ENCODE measurements around the gene RCE1.

The RCE1 gene

DNA sequence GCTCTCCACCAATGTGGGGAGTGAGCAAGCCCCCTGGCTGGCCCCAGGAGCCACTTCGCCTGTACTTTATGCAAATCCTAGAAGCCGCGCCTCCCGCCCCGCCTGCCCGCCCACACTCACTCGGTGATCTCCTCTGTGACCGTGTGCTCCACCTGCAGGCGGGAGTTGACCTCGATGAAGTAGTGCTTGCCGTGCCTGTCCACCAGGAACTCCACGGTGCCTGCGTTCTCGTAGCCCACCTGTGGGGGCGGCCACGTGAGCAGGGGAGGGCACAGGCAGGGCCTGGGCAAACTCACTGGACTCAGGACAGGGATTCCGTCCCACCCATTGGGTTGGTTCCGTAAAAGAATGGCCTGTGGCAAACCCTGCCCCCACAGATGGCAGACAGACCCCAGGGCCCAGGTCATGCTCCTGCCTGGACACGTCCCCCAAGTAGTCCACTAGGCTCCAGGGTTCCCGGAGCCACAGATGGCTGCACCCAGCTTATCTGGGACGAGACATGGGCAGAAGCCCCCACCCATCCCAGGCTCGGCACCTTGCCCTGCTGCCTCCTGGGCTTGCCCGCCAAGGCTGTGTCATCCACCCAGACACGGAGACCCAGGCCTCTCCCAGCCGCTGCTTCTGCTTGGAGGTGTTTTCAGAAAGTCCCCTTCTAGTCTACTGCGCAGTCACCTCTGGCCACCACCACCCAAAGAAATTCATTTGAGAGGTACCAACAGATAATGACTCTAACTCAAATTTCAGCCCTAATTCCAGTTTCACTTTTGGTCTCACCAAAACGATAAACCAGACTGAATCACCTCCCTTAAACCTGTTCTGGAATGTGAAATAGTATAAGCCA is 25.7 kb downstream of the RCE1 start:
- no peak for DNase-seq (ENCODE audit: low read depth)

DNA sequence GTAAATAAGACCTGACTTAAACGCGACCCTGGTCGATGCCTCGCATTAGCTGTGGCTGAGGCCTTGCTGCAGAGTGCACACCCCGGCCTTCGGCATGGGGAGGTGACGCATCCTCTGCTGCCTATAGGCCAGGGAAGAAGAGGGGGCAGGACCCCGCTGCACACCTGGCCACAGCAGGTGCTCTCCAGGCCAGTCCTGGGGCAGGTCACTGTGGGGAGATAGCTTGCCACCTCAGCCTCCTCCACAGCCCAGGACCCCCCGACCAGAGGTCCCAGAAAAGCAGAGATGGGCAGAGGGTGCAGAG is 26.3 kb downstream of the RCE1 start:
- no peak for DNase-seq (ENCODE audit: low read depth)

DNA sequence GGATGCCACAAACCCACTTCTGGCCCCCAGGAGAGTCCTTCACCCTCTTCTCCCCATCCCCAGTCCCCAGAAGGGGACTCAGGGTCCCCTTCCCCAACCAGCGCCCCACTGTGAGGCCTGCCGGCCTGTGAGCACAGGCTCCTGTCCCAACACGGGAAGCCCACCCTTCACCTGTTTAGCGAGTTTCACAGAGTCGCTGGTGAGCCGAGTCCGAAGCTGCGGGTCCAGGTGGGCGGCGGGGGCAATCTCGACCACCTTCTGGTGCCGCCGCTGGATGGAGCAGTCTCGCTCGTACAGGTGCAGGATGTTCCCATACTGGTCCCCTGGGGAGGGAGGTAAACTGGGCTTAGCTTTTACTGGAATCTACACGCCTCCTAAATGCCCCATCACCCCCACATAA is 26.9 kb downstream of the RCE1 start:
- no peak for DNase-seq (ENCODE audit: low read depth)

DNA sequence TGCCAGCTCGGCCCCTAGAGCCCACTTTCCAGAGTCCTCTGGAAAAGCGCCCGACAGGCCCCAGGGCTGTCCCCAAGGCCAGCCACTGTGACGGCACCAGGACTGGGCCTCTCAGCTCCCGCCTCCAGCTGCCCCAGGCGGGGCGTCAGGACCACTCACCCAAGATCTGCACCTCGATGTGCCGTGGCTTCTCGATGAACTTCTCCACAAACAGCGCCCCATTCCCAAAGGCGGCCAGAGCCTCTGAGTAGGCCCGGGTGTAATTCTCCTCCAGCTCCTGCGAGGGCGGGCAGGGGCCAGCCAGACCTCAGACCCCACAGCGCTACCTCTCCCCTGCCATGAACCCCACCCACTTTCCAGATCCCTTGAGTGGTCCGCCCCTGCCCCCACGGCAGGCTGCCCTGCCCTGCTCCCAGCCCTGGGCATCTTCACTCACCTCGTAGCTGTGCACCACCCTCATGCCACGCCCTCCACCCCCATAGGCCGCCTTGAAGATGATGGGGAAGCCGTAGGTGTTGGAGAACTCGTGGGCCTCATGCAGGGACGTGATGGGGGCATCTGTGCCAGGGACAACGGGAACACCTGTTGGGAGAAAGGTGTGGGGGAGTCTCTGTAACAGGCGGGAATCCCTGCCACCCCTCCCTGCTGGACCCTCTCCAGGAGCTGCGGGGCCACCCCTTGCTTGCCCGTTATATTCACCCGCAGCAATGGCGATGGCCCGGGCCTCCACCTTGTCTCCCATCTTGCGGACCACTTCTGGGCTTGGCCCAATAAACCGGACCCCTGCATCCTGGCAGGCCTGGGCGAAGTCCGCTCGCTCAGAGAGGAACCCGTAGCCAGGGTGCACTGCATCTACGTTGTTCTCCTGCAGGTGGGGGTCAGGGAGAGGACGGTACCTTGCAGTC is 27.6 kb downstream of the RCE1 start:
- DNase-seq (ENCODE audit: low read depth): no peak

DNA sequence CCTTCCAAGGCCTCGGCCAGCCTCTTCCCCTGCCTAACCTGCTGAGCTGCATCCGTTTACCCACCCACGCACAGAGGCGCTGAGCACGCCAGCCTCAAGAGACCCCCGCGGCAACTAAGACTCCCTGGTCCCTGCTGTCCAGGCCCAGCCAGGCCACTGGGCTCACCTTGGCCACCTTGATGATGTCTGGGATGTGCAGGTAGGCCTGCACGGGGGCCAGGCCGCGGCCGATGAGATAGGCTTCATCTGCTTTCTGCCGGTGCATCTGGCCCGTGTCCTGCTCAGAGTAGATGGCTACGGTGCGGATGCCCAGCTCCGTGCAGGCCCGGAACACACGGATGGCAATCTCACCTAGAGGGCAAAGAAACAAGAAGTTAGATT is 28.3 kb downstream of the RCE1 start:
- DNase-seq (ENCODE audit: low read depth): no peak

DNA sequence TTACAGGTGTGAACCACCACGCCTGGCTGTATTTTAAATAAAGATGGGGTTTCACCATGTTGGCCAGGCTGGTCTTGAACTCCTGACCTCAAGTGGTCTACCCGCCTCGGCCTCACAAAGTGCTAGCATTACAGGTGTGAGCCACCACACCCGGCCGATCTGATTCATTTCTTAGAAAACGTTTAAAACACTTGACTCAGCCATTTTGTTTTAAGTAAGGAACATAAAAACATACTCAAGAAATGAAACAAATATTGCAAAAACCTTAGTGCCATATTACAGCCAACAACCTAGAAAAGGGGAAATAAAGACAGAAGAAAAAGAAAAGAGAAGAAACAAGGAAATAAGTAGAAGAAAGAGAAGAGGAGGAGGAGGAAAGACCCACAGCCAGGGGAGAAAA is 31.0 kb downstream of the RCE1 start:
- DNase-seq (ENCODE audit: low read depth): no peak

DNA sequence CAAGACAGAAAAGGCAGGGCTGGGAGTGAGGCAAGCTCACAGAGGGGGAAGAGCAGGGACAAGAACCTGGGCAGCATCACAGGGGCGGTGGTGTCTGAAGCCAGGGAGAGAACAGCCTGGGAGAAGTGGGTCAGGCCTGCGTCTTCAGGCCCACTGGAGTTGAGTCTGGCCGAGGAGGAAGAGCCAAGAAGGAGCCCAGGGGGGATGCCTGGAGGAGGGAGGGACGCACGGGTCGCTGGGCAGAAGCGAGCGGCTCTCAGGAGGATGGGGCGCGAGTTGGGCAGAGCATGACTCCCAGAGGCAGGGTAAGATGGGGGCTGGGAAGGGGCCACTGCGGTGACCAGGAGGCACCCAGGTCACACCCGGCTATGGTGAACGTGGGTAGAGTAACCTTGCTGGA is 32.1 kb downstream of the RCE1 start:
- no peak for DNase-seq (ENCODE audit: low read depth)

DNA sequence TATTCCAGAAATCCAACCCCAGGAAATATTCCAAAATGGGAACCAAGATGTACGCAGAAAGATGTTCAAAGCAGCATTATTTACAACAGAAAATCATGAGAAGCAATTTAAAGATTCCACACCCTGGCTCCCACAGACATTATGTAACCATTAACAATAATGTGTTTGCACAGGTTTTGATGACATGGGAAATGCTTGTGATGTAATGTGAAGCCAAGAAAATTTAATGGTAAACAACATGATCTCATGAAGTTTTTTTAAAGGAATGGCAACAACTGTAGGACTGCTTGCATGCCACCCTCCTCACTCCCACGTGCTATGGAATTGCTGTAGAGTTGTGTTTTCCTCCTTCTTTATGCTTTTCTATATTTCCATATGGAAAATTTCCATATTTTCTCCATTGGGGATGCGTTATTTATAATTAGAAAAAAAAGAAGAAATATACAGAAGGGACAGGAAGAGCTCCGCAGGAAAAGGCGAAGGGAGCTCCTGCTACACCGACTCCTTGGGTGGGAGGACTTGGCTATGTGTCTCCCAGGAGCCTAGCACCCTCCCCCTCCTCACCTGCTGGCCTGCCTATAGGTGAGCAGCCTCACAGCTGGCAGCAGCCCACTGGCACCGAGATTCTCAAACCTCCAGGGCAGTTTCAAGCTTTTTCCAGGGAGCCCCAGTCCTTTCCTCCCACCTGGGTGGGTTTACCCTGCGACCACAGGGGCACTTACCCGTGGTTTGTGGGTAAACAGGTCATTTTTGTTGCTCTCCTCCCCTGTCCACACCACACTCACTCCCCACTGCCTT is 34.5 kb downstream of the RCE1 start:
- no peak for DNase-seq (ENCODE audit: low read depth)

DNA sequence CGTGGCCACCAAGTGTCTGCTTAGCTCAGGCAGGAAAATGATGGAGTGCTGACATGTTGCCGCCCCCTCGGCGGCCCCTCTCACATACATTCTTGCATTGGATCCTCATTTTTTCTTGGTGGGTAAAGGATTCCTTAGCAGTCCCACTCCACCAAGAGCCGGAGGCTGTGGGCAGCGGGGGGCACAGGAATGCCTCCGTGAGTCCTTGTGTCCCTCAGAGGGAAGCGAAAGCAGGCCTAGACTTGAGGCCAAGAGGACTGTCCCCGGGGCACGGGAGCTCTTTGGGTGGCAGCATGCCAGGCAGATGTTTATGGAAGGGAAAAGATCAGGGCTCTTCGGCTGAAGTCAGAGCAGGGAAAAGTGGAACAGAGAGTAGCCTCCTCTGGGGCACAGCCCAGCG is 35.2 kb downstream of the RCE1 start:
- peak; percentile 46 for DNase-seq (ENCODE audit: low read depth)

DNA sequence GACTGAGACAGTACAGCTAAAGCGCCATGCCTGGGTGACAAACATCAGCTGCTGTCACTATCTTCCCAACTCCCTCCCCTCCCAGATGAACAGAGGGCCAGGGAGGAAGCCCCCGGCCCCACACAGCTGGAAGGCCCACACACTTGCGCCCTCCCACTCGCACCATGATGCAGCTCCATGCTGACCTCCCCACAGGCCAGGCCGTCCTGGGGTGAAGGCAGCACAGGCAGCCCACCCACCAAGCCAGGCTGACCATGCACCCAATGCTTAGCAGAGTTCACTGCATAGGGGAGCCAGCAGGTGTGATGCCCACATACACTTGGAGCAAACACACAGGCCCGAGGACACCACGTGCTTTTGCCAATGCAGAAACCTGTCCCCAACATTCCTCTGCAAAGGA is 35.8 kb downstream of the RCE1 start:
- DNase-seq (ENCODE audit: low read depth): no peak

DNA sequence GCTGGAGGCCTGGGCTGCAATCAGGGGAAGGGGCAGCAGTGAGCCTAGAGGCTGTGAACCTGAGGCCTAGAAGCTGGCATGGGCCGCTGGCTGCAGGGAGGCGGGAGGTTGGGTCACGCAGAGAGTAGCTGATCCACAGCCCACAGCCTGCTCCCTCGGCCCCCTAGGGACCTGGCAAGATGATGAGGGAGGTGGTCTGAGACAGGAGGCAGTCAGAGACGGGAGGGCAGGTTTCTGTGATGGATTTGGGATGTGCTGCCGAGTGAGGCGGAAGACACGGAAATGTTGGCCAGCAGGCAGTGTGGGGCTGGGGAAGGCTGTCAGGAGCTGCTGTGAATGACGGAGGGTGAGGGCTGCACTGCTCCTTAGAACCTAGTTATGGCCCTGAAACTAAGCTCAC is 36.3 kb downstream of the RCE1 start:
- DNase-seq (ENCODE audit: low read depth): no peak

DNA sequence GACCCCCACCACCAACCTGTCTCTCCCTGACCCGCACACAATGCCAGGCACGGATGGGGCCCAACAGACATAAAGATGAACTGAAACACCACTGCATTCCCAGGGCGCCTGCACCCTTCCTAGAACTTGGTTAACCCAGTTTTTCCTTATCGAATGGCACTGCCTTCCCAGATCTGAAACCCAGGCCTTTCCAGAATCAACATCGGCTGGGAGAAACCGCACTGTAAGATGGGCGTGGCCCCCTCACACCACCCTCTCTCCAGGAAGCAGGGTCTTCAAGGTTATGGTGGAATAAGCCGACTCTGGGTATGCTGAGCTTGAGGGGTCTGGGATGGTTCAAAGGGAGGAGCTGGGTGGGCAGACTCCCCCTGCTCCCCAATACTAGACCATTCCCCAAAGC is 36.8 kb downstream of the RCE1 start:
- no peak for DNase-seq (ENCODE audit: low read depth)

DNA sequence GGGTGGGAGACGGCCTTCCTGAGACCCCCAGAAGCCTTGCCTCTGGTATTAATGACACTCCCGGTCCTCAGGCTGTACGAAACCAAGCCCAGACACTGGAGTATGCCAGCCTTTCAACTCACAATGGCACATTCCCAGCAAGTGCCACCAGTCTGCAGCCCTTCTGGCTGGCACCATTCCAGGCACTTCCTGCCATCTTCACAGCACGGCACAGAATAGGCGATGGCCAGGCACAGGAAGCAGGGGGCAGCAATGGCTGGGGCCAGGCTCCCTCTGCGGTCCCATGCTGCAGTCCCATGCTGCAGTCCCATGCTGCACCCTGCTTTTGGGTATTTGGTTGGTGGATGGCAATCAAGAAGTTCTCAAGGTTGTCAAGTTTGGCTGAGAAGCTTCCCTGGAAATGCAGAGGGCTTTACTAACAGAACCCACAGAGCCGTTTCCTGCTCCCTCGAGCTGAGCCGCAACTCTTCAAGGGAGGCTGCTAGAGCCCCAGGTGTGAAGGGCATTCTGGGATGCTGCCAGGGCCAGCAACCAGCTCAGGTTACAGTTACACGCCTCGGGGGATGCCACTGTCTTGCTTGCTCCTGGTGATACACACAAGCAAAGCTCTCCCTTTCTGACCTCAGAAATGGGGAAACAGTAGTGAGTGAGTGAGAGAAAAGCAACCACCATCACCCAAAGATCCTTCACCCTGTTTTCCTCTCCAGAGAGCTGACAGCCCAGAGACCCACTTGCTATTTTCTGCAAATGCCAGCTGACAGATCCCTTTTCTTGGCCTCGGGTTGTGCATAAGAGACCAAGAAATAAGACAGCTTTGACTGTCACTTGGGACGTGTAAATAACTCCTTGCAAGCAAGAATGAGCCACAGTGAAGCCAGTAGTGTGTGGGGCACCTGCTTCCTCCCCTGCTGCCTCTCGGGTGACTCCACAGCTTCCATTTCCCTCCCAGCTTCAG is 37.5 kb downstream of the RCE1 start:
- DNase-seq (ENCODE audit: low read depth): no peak

DNA sequence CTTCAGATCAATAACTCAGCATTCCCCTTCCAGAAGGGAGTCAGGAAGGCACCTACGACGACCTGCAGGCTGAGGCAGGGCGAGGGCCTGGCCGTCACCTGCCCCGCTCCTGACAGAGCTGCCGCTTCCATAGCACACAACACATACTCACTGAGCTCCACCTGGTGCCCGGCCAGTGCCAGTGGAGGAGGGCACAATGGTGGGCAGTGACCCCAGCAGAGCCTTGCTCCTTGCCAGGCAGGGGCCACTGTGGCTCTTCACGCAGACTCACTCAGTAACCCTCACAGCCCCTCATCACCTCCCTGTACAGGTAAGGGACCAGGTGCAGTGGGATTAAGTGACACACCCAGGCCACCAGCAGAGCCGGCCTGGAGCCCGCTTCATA is 38.2 kb downstream of the RCE1 start:
- no peak for DNase-seq (ENCODE audit: low read depth)

DNA sequence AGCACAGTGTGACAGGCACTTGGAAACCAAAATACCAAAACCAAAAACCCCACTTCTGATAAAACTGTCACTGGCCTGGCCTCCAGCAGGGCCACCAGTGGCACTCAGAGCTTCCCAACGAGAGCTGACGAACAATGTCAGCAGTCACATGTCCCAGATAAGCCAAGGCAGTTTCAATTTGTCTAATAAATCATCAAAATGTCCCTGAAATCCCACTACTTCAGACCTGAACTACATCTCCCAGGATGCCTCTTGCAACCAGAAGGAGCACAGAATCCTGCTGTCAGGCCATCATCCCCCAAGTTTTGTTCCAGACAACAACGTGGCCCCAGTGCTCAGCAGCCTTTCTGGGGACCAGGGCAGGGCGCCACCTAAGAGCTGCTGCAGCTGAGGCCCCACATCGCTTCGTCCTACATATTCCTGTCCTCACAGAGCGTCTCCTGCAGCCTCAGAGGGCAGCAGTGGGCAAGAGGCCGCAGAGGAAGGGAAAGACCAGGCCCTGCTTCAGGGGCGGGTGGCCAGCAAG is 38.7 kb downstream of the RCE1 start:
- no peak for DNase-seq (ENCODE audit: low read depth)

DNA sequence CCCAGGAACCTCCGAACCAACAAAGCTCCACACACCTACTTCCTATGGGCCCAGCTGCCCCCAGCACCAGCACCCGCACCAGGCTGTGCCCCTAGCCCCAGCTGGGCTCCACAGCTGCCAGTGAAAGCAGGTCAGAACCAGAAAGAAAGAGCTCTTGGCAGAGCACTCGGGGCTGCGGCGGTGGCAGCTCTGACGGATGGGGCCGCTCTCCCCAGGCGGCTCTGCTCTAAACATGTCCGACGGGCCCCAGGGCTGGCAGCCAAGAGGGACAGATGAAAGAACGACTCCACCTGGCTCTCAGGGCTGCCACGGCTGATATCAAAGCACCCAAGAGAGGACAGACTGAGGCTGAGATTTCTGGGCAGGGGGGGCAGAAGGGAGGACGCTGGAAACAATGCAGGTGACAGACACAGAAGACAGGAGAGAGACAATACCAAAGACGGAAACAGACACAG is 39.3 kb downstream of the RCE1 start:
- no peak for DNase-seq (ENCODE audit: low read depth)

DNA sequence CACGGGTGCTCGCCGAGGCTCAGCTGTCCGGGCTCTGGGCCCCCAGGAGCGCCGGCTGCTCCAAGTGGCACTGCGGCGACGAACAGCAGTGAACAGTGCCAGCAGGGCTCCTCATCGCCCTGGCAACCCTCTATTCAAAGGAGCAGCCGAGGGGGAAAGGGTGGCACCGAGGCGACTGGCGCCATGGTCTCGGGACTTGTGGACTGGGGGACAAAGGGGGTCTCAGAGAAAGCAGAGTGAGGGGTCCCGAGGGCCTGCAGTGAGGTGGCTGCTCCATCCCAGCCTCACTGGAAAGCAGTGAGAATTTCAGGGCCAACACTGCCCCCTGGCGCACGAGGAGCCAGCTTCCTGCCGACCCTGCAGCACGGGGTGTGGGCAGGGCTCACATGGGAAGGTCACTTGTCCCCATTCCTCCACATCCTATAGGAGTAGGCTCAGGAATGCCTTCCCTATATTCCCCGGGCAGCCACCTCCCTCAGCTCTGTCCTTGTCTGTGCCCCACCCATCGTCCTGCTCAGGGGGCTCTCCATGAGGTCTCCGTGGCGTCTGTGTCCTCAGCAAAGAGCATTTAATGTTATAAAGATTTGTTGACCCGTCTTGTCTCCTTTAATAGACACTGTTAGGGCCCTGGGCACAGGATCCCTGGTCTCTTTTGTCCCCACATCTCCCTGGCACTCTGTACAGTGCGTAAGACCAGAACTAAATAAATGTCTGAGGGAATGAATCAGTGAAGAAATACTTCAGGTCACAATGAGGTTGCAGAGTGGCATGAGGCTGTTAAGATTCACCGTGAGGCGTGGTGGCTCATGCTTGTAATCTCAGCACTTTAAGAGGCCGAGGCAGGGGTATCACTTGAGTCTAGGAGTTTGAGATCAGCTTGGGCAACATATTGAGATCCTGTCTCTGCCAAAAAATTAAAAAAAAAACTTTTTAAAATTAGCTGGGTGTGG is 40.0 kb downstream of the RCE1 start:
- DNase-seq (ENCODE audit: low read depth): peak; percentile 54

DNA sequence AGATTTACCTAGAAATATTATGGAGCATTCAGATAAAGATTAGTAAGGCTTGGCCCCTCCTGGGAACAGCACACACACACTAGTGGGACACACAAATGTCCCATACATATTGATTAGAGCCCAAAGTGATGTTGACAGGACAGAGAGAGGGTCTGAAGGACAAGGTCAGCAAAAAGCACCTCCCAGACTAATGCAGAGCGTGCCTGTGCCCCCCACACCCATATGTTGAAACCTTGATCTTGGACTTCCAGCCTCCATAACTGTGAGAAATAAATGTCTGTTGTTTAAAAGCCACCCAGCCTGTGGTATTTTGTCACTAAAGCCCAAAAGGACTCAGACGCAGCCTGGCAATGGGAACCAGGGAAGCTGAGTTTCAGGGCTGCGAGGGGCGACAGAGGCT is 41.2 kb downstream of the RCE1 start:
- no peak for DNase-seq (ENCODE audit: low read depth)

DNA sequence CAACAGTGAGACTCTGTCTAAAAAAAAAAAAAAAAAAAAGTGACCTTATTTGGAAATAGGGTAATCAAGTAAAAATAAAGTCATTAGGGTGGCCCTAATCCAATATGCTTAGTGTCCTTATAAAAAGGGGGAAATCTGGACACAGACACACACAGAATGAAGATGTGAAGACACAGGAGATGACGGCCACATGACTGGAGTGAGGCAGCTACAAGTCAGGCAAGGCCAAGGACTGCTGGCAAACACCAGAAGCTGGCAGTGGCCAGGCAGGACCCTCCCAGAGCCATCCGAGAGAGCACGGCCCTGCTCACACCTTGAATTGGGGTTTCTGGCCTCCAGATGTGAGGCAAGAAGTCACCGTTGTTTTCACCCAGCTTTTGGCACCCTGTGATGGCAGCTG is 42.2 kb downstream of the RCE1 start:
- DNase-seq (ENCODE audit: low read depth): no peak

DNA sequence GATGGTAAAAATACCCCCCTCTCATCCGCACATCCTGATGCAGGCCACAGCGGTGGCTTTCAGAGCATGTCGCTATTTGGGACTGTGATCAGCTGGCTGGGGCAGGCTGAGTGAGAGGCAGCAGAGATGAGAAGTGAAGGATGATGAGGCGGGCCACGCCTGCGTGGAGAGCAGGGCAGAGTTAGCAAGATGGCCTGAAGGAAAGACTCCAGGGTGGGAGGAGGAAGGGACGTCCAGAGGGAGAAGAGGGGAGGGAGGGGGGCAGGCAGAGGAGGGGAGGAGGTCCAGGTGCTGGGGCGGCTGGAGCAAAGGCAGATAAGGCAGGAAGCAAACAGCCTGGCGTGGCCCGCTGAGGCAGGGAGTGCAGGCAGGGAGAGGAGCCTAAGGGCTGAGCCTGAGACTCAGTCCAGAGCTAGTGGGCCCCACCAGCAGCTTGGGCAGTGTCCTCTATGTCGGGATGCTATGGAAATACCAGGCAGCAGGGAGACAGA is 42.8 kb downstream of the RCE1 start:
- DNase-seq (ENCODE audit: low read depth): no peak

Measured in fibroblast of gingiva (primary cell).